Gastrocnemius medialis (tissue), 4 donors: Measurements from ENCODE around the gene R3HDM2.

Source experiments
- POLR2A ChIP-seq, 2 donors: fragments of 450-650 bp; IDR thresholded peaks; one replicate each; pipeline ENCODE4 v1.6.1; 2017; ENCODE audit warnings: antibody characterized with exemption in 2 of 2, mild to moderate bottlenecking in 2 of 2, moderate library complexity in 2 of 2
- TF ChIP-seq, protein P1 (sequence below), 5 experiments: fragments of 450-650 bp in 3 of 5; fragments of 200-600 bp in 2 of 5; sonication (generic) in 2 of 5; IDR thresholded peaks in 4 of 5; conservative IDR thresholded peaks in 1 of 5; 1 replicate in 4 of 5; 2 replicates in 1 of 5; pipeline ENCODE4 v1.5.1; 2016 to 2019; ENCODE audit warnings: antibody characterized with exemption in 5 of 5, mild to moderate bottlenecking in 3 of 5, moderate library complexity in 3 of 5

DNA sequence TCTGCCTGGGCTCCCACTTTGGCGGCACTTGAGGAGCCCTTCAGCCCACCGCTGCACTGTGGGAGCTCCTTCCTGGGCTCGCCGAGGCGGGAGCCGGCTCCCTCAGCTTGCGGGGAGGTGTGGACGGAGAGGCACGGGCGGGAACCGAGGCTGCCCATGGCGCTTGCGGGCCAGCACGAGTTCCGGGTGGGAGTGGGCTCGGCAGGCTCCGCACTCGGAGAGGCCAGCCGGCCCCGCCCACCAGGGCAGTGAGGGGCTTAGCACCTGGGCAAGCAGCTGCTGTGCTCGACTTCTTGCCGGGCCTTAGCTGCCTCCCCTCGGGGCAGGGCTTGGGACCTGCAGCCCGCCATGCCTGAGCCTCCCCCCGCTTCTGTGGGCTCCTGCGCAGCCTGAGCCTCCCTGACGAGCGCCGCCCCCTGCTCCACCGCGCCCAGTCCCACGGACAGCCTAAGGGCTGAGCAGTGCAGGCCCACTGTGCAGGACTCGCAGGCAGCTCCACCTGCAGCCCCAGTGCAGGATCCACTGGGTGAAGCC, 44.6 kb downstream of the R3HDM2 start:
- no peak for TF ChIP-seq POLR2A (IDR thresholded peaks at IDR 0.05)
- TF ChIP-seq, protein P1, sequence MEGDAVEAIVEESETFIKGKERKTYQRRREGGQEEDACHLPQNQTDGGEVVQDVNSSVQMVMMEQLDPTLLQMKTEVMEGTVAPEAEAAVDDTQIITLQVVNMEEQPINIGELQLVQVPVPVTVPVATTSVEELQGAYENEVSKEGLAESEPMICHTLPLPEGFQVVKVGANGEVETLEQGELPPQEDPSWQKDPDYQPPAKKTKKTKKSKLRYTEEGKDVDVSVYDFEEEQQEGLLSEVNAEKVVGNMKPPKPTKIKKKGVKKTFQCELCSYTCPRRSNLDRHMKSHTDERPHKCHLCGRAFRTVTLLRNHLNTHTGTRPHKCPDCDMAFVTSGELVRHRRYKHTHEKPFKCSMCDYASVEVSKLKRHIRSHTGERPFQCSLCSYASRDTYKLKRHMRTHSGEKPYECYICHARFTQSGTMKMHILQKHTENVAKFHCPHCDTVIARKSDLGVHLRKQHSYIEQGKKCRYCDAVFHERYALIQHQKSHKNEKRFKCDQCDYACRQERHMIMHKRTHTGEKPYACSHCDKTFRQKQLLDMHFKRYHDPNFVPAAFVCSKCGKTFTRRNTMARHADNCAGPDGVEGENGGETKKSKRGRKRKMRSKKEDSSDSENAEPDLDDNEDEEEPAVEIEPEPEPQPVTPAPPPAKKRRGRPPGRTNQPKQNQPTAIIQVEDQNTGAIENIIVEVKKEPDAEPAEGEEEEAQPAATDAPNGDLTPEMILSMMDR (IDR thresholded peaks at IDR 0.05 in 4 of 5, conservative IDR thresholded peaks at IDR 0.05 in 1 of 5) = no peak
